Measurements from ENCODE around the gene FSTL4. TPM values are rescaled to one million over a fixed set of nuclear protein-coding genes. Genes with fewer than 3 reads are reported as not detected.

The FSTL4 gene
- total and polyA plus RNA-seq, 2 donors, result 0.99 to 1.2 TPM

GRCh38 chr5:133642153-133642722, 29.9 kb upstream of the FSTL4 start:
- no peaks in the 10 kb centered on the region for H3K36me3 ChIP-seq (ENCODE audit: control insufficient read depth in 2 of 2, insufficient read depth in 2 of 2, low read length in 1 of 2)
- H3K27me3 ChIP-seq (ENCODE audit: control insufficient read depth in 2 of 2, insufficient read depth in 1 of 2, low read length in 1 of 2), result peaks cover 0 to 4% of the 10 kb centered on the region in 2 donors
- DNase-seq (ENCODE audit: low read depth in 6 of 9, low spot score in 9 of 9), result no peak
- H3K4me1 ChIP-seq (ENCODE audit: control insufficient read depth in 2 of 2, insufficient read depth in 2 of 2, low read length in 2 of 2), result no peaks in the 10 kb centered on the region
- WGBS, result 81% methylated on average over 2 of the region's 2 CpGs
- H3K4me3 ChIP-seq (ENCODE audit: low read length in 2 of 2), result no peak overlapping the region
- no peaks in the 10 kb centered on the region for H3K9me3 ChIP-seq (ENCODE audit: control insufficient read depth in 2 of 2, insufficient read depth in 1 of 2, low read length in 1 of 2)
- no peak overlapping the region for H3K27ac ChIP-seq (ENCODE audit: low read depth in 1 of 2, low read length in 1 of 2)

GRCh38 chr5:133641683-133642082, 29.3 kb upstream of the FSTL4 start:
- Histone ChIP-seq H3K27ac (ENCODE audit: low read depth in 1 of 2, low read length in 1 of 2) (no peak overlapping the region), H3K4me3 (ENCODE audit: low read length in 2 of 2) (no peak overlapping the region), H3K4me1 (ENCODE audit: control insufficient read depth in 2 of 2, insufficient read depth in 2 of 2, low read length in 2 of 2) (no peaks in the 10 kb centered on the region), H3K27me3 (ENCODE audit: control insufficient read depth in 2 of 2, insufficient read depth in 1 of 2, low read length in 1 of 2) (peaks cover 0 to 4% of the 10 kb centered on the region in 2 donors), H3K9me3 (ENCODE audit: control insufficient read depth in 2 of 2, insufficient read depth in 1 of 2, low read length in 1 of 2) (no peaks in the 10 kb centered on the region), H3K36me3 (ENCODE audit: control insufficient read depth in 2 of 2, insufficient read depth in 2 of 2, low read length in 1 of 2) (no peaks in the 10 kb centered on the region)
- no peak for DNase-seq (ENCODE audit: low read depth in 6 of 9, low spot score in 9 of 9)

- H3K4me1 ChIP-seq (ENCODE audit: control insufficient read depth in 2 of 2, insufficient read depth in 2 of 2, low read length in 2 of 2), result no peaks in the 10 kb centered on the region
- peaks cover 0 to 4% of the 10 kb centered on the region in 2 donors for H3K27me3 ChIP-seq (ENCODE audit: control insufficient read depth in 2 of 2, insufficient read depth in 1 of 2, low read length in 1 of 2)
- H3K27ac ChIP-seq (ENCODE audit: low read depth in 1 of 2, low read length in 1 of 2), result no peak overlapping the region
- WGBS, result 82% methylated on average over 4 of the region's 4 CpGs
- H3K9me3 ChIP-seq (ENCODE audit: control insufficient read depth in 2 of 2, insufficient read depth in 1 of 2, low read length in 1 of 2), result no peaks in the 10 kb centered on the region
- no peaks in the 10 kb centered on the region for H3K36me3 ChIP-seq (ENCODE audit: control insufficient read depth in 2 of 2, insufficient read depth in 2 of 2, low read length in 1 of 2)
- H3K4me3 ChIP-seq (ENCODE audit: low read length in 2 of 2), result no peak overlapping the region
- no peak for DNase-seq (ENCODE audit: low read depth in 6 of 9, low spot score in 9 of 9)
These were observed 27.6 kb upstream of the FSTL4 start for GRCh38 chr5:133639850-133640528.

GRCh38 chr5:133638436-133638835, 26.1 kb upstream of the FSTL4 start:
- WGBS, result 77% methylated on average over 4 of the region's 4 CpGs
- Histone ChIP-seq H3K27ac (ENCODE audit: low read depth in 1 of 2, low read length in 1 of 2) (no peak overlapping the region), H3K9me3 (ENCODE audit: control insufficient read depth in 2 of 2, insufficient read depth in 1 of 2, low read length in 1 of 2) (no peaks in the 10 kb centered on the region), H3K4me3 (ENCODE audit: low read length in 2 of 2) (no peak overlapping the region), H3K36me3 (ENCODE audit: control insufficient read depth in 2 of 2, insufficient read depth in 2 of 2, low read length in 1 of 2) (no peaks in the 10 kb centered on the region), H3K4me1 (ENCODE audit: control insufficient read depth in 2 of 2, insufficient read depth in 2 of 2, low read length in 2 of 2) (no peaks in the 10 kb centered on the region), H3K27me3 (ENCODE audit: control insufficient read depth in 2 of 2, insufficient read depth in 1 of 2, low read length in 1 of 2) (peaks cover 0 to 2% of the 10 kb centered on the region in 2 donors)
- no peak for DNase-seq (ENCODE audit: low read depth in 6 of 9, low spot score in 9 of 9)

GRCh38 chr5:133637206-133637605, 24.9 kb upstream of the FSTL4 start:
- WGBS, result 72% methylated on average over 2 of the region's 2 CpGs
- no peaks in the 10 kb centered on the region for H3K9me3 ChIP-seq (ENCODE audit: control insufficient read depth in 2 of 2, insufficient read depth in 1 of 2, low read length in 1 of 2)
- H3K36me3 ChIP-seq (ENCODE audit: control insufficient read depth in 2 of 2, insufficient read depth in 2 of 2, low read length in 1 of 2), result no peaks in the 10 kb centered on the region
- no peak for DNase-seq (ENCODE audit: low read depth in 6 of 9, low spot score in 9 of 9)
- no peak overlapping the region for H3K27ac ChIP-seq (ENCODE audit: low read depth in 1 of 2, low read length in 1 of 2)
- H3K27me3 ChIP-seq (ENCODE audit: control insufficient read depth in 2 of 2, insufficient read depth in 1 of 2, low read length in 1 of 2), result peaks cover 0 to 2% of the 10 kb centered on the region in 2 donors
- H3K4me1 ChIP-seq (ENCODE audit: control insufficient read depth in 2 of 2, insufficient read depth in 2 of 2, low read length in 2 of 2), result no peaks in the 10 kb centered on the region
- H3K4me3 ChIP-seq (ENCODE audit: low read length in 2 of 2), result no peak overlapping the region

GRCh38 chr5:133635051-133635450, 22.7 kb upstream of the FSTL4 start:
- no peaks in the 10 kb centered on the region for H3K9me3 ChIP-seq (ENCODE audit: control insufficient read depth in 2 of 2, insufficient read depth in 1 of 2, low read length in 1 of 2)
- H3K27me3 ChIP-seq (ENCODE audit: control insufficient read depth in 2 of 2, insufficient read depth in 1 of 2, low read length in 1 of 2), result no peaks in the 10 kb centered on the region
- no peaks in the 10 kb centered on the region for H3K4me1 ChIP-seq (ENCODE audit: control insufficient read depth in 2 of 2, insufficient read depth in 2 of 2, low read length in 2 of 2)
- no peaks in the 10 kb centered on the region for H3K36me3 ChIP-seq (ENCODE audit: control insufficient read depth in 2 of 2, insufficient read depth in 2 of 2, low read length in 1 of 2)
- no peak overlapping the region for H3K4me3 ChIP-seq (ENCODE audit: low read length in 2 of 2)
- WGBS, result 85% methylated on average over 1 of the region's 1 CpG
- no peak overlapping the region for H3K27ac ChIP-seq (ENCODE audit: low read depth in 1 of 2, low read length in 1 of 2)
- DNase-seq (ENCODE audit: low read depth in 6 of 9, low spot score in 9 of 9), result no peak

- H3K4me3 ChIP-seq (ENCODE audit: low read length in 2 of 2), result no peak overlapping the region
- WGBS, result 47% methylated on average over 1 of the region's 1 CpG
- no peaks in the 10 kb centered on the region for H3K36me3 ChIP-seq (ENCODE audit: control insufficient read depth in 2 of 2, insufficient read depth in 2 of 2, low read length in 1 of 2)
- DNase-seq (ENCODE audit: low read depth in 6 of 9, low spot score in 9 of 9), result no peak
- H3K9me3 ChIP-seq (ENCODE audit: control insufficient read depth in 2 of 2, insufficient read depth in 1 of 2, low read length in 1 of 2), result no peaks in the 10 kb centered on the region
- no peak overlapping the region for H3K27ac ChIP-seq (ENCODE audit: low read depth in 1 of 2, low read length in 1 of 2)
- H3K4me1 ChIP-seq (ENCODE audit: control insufficient read depth in 2 of 2, insufficient read depth in 2 of 2, low read length in 2 of 2), result no peaks in the 10 kb centered on the region
- H3K27me3 ChIP-seq (ENCODE audit: control insufficient read depth in 2 of 2, insufficient read depth in 1 of 2, low read length in 1 of 2), result no peaks in the 10 kb centered on the region
These were observed 14.8 kb upstream of the FSTL4 start for GRCh38 chr5:133627180-133627579.

- 72% methylated on average over 3 of the region's 3 CpGs for WGBS
- Histone ChIP-seq H3K27me3 (ENCODE audit: control insufficient read depth in 2 of 2, insufficient read depth in 1 of 2, low read length in 1 of 2) (no peaks in the 10 kb centered on the region), H3K36me3 (ENCODE audit: control insufficient read depth in 2 of 2, insufficient read depth in 2 of 2, low read length in 1 of 2) (no peaks in the 10 kb centered on the region), H3K9me3 (ENCODE audit: control insufficient read depth in 2 of 2, insufficient read depth in 1 of 2, low read length in 1 of 2) (no peaks in the 10 kb centered on the region), H3K4me3 (ENCODE audit: low read length in 2 of 2) (no peak overlapping the region), H3K27ac (ENCODE audit: low read depth in 1 of 2, low read length in 1 of 2) (no peak overlapping the region), H3K4me1 (ENCODE audit: control insufficient read depth in 2 of 2, insufficient read depth in 2 of 2, low read length in 2 of 2) (no peaks in the 10 kb centered on the region)
- no peak for DNase-seq (ENCODE audit: low read depth in 6 of 9, low spot score in 9 of 9)
These were observed 12.0 kb upstream of the FSTL4 start for GRCh38 chr5:133624316-133624715.

- Histone ChIP-seq H3K36me3 (ENCODE audit: control insufficient read depth in 2 of 2, insufficient read depth in 2 of 2, low read length in 1 of 2) (no peaks in the 10 kb centered on the region), H3K4me1 (ENCODE audit: control insufficient read depth in 2 of 2, insufficient read depth in 2 of 2, low read length in 2 of 2) (no peaks in the 10 kb centered on the region), H3K27ac (ENCODE audit: low read depth in 1 of 2, low read length in 1 of 2) (no peak overlapping the region), H3K9me3 (ENCODE audit: control insufficient read depth in 2 of 2, insufficient read depth in 1 of 2, low read length in 1 of 2) (no peaks in the 10 kb centered on the region), H3K4me3 (ENCODE audit: low read length in 2 of 2) (no peak overlapping the region), H3K27me3 (ENCODE audit: control insufficient read depth in 2 of 2, insufficient read depth in 1 of 2, low read length in 1 of 2) (peaks cover 19 to 27% of the 10 kb centered on the region in 2 donors)
- 80% methylated on average over 1 of the region's 1 CpG for WGBS
- DNase-seq (ENCODE audit: low read depth in 6 of 9, low spot score in 9 of 9), result peak in 1 of 9 donors; percentile 11
These were observed 5.8 kb upstream of the FSTL4 start for GRCh38 chr5:133618141-133618540.

Measured in thymus (tissue), 11 donors.